G401 (cell line): Measurements from ENCODE around the gene GPR25. TPM values are rescaled to one million over a fixed set of nuclear protein-coding genes. Genes with fewer than 3 reads are reported as not detected.

Experiments
- DNase-seq: peaks from one replicate; pipeline ENCODE4 v3.0.0-alpha.2; 2015; ENCODE audit warnings: low spot score
- in situ Hi-C: cut with HindIII; loops from 2 replicates; pipeline ENCODE4 v1.10.0; 2016; ENCODE audit warnings: low sequenced_read_pairs, mixed read lengths
- total RNA-seq: library from RNA; depleted of rRNA; stranded (reverse); fragments of >200 nt; shearing (Covaris generic); gene quantifications from 2 replicates; pipeline ENCODE4 v1.2.3, GENCODE V29; 2014; rRNA removed

The GPR25 gene, protein sequence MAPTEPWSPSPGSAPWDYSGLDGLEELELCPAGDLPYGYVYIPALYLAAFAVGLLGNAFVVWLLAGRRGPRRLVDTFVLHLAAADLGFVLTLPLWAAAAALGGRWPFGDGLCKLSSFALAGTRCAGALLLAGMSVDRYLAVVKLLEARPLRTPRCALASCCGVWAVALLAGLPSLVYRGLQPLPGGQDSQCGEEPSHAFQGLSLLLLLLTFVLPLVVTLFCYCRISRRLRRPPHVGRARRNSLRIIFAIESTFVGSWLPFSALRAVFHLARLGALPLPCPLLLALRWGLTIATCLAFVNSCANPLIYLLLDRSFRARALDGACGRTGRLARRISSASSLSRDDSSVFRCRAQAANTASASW
- total RNA-seq, result not detected in 2 replicates

DNA sequence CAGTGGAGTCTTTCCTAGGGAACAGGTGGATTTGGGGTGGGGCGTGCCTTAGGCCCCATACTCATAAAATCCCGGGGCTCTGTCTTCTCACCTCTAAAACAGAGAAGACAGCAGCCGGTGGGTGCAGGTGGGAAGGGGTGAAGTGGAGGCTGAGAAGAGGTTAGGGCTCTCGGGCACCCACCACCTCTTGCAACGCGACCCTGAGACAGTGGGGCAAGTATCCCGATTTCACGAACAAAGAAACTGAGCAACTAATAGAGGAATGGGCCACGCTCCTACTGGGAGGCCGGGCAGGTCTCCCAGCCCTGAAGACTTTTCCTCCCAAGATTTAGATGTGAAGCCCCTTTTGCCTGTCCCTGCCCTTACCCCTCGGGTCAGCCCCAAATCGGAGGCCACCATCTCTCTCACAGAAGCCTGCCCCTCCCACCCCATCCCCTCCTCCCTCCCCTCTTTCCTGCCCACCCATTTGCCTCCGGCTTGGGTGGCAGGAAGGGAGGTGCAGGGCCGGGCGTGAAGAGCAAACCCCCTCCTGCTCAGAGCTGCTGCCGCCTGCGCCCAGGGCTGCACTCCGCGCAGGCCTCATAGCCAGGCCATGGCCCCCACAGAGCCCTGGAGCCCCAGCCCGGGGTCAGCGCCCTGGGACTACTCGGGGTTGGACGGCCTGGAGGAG is at the start of gene GPR25:
GPR25 (plus strand) TSS at position 536 of the 670 bp plus-strand sequence; CDS start at position 593, 57 bp downstream.
- in situ Hi-C loops, result no loop called here

GRCh38 chr1:200831091-200831490 is 41.7 kb upstream of the GPR25 start:
- in situ Hi-C loops, result no loop called here
- DNase-seq, result no peak

More for the DNA sequence above, at the start of gene GPR25:
- no peak for DNase-seq

GRCh38 chr1:200834383-200834782 is 38.4 kb upstream of the GPR25 start:
- DNase-seq, result no peak
- in situ Hi-C loops, result no loop called here

DNA sequence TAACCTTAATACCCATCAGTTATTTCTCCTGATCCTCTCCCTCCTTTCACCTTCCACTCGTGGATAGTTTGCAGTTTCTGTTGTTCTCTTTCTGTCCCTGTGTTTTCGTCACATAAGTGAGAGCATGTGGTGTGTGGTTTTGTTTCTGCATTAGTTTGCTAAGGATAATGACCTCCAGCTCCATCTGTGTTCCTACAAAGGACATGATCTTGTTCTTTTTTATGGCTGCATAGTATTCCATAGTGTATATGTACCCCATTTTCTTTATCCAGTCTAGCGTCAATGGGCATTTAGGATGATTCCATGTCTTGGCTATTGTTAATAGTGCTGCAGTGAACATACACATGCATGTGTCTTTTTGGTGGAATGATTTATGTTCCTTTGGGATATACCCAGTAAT is 36.6 kb upstream of the GPR25 start:
- DNase-seq, result no peak
- in situ Hi-C loops, result no loop called here

- DNase-seq, result no peak
- in situ Hi-C loops, result no loop called here
Measured at GRCh38 chr1:200837931-200838571, 34.7 kb upstream of the GPR25 start.

DNA sequence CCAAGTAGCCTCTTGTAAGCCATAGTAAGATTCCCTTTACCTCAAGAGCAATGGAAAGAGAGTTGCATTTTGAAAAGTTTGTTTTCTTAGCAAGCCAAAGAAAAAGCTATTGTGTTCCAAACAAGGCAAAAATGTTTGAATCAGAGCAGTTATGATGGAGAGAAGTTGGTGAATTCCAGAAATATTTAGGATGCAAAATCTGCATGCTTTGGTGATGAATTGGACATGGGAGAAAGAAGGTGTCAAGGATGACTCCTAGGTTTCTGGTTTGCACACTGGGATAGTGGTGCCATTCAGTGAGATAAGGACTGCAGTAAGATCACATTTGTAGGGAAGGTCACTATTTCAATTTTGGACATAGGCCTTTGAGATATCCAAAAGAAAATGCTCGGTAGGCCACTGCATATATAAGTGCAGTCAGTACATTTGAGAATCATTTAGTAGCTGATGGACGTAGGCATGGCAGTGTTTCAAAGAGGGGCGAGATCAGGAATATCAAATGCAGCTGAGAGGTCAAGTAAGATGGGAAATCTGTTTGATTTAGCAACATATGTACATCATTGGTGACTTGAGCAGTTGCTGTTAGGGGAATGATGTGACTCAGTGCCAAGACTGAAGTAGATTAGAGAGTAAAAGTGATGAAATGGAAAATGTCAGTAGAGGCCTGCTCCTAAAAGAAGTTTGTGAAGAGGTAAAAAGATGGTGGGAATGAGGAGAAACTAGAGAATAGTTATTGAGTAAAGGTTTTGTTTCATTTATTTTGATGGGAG is 33.9 kb upstream of the GPR25 start:
- in situ Hi-C loops, result no loop called here
- no peak for DNase-seq

DNA sequence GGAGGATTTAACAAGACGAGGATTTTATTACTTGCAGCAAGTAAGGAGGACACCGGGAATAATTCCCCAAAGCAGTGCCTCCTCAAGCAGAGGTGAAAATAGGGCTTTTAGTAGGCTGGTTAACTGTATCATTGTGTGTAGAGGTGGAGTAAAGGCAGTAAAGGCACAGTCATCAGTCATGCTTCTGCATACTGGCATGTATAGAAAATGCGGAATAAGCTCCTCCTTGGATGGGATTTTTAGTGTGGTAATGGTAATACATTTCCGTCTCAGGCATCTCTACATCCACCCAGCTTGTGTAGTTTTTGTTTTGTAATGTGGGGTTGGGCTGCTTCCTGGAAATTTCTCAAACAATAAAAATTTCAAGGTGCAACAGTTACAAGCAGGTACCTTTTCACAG is 27.4 kb upstream of the GPR25 start:
- no peak for DNase-seq

DNA sequence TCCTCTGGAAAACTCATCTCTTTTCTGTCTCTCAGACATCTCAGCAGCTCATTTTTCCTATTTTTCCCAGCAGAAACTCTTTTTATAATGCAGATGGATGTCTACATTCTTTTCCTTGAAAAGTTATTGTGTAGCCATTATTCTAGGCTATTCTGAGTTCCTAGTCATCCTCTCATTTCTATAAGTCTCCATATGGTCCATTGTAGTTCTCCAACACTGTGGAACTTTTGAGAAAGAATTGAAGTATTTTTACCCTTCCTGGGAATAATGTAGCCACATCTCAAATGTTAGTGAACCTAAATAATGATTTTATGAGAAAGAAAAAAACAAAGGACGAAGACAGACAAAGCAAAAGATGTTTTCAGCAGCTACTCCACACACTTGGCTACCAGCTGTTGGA is 26.4 kb upstream of the GPR25 start:
- no peak for DNase-seq
- in situ Hi-C loops, result no loop called here

More for the DNA sequence above, 27.4 kb upstream of the GPR25 start:
- in situ Hi-C loops, result no loop called here

DNA sequence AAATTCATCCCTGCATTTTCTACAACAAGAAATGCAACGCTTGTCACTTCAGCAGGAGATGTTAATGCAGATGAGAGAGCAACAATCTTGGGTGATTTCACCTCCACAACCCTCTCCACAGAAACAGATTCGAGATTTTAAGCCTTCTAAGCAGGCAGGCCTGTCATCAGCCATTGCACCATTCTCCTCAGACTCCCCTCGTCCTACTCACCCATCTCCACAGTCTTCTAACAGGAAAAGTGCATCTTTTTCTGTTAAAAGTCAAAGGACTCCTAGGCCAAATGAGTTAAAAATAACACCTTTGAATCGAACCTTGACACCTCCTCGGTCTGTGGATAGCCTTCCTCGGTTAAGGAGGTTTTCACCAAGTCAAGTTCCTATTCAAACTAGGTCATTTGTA is 23.4 kb upstream of the GPR25 start:
- in situ Hi-C loops, result no loop called here
- DNase-seq, result no peak

DNA sequence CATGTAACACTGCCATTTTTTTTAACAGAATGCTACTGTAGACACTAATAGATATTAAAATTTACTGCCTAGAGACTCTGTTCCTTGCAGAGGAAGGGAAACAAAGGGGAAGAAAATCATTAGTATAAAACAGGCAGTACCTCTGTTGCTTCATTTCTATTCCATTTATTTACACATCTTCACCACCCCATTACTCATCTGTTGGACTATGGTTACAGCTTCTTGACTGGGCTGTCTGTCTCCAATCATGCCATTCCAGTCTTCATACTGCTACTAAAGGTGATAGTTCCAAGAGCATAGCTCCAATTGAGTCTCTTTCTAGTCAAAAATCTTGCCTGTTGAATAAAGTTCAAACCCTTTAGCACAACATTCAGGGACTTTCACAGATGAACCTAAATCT is 22.2 kb upstream of the GPR25 start:
- in situ Hi-C loops, result no loop called here
- no peak for DNase-seq

- in situ Hi-C loops, result no loop called here
- DNase-seq, result no peak
Measured at GRCh38 chr1:200856716-200857357, 15.9 kb upstream of the GPR25 start.

- DNase-seq, result no peak
- in situ Hi-C loops, result no loop called here
Measured at GRCh38 chr1:200857804-200858203, 15.0 kb upstream of the GPR25 start.

GRCh38 chr1:200861937-200862647 is 10.7 kb upstream of the GPR25 start:
- no peak for DNase-seq
- in situ Hi-C loops, result no loop called here

GRCh38 chr1:200862713-200863415 is 9.9 kb upstream of the GPR25 start:
- DNase-seq, result no peak
- in situ Hi-C loops, result no loop called here

DNA sequence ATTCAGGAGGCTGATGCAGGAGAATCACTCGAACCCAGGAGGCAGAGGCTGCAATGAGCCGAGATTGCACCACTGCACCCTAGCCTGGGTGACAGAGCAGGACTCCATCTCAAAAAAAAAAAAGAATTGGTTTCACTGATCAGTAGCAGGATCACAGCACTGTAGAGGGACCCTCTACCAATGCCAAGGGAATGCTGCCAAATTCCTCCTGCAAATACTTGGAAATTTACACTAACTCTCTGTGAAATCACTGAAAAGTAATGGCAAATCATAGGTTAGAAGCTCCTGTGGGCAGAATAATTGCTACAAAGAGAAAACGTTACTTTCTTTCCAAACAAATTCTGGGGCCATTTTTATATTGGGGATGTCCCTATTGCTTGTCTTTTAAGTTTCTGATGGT is 6.7 kb upstream of the GPR25 start:
- in situ Hi-C loops, result no loop called here
- no peak for DNase-seq

DNA sequence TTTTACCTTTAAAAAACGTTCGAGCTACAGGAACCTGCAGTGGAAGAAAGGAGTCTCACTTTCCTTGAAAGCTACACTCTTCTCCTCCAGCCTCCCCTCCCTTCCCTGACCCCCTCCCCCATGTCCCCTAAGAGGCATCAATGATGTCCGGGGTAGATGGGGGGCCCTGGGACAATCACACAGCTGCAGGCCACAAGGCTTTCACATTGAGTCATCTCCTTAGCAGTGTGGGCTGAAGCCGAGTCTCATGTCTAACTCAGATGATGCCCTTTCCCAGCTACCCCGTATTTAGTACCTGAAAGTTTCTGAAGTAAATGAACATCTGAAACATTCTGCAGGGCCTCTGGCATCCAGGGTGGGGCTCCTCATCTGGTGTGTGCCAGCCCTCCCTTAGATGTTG is 6.3 kb upstream of the GPR25 start:
- no peak for DNase-seq
- in situ Hi-C loops, result no loop called here

DNA sequence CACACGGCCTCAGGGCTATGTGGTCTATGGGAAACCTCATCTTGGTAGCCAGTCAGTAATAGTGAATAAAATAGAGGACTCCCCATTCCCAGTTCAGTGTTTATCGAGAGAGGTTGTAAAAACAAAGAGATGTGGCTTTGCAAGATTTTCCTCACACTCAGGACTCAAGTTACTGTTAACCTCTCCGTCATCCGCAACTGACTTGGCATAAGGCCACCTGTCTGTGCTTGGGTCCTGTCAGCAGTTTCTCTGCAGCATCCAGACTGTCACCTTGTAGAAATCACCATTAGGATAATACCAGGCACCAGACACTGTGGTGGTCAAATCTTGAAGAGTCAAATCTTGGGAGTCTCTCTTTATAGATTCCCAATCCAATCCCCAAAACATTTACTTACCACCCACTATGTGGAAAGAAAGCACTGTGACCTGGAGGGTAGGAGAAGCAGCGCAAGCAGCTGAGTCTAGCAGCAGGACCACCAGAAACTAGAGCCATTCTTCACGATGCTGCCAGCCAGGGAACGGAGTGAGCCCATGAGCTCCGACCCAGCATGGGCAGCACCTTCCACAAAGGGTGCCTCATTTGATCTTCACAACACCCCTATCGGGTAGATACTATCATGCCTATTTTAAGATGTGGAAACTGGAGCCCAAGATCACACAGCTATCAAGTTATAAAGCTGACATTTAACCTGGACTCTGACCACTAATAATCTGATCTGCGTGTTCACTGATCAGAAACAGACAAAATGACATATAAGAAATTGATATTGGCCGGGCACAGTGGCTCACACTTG is 5.6 kb upstream of the GPR25 start:
- no peak for DNase-seq
- in situ Hi-C loops, result no loop called here
